Measurements from ENCODE around the gene KLHL13. TPM values are rescaled to one million over a fixed set of nuclear protein-coding genes. Genes with fewer than 3 reads are reported as not detected.

The KLHL13 gene
- total and polyA plus RNA-seq, 2 of the 8 experiments (the other 6 are each of a cell fraction or from before 2014, with no cell fraction given), result 6.4 to 12.8 TPM

GRCh38 chrX:118153270-118153669 is 36.7 kb upstream of the KLHL13 start (continued):
- TF ChIP-seq SUZ12 (IDR thresholded peaks at IDR 0.05; ENCODE audit: low read length) (no peak), TCF12 (IDR thresholded peaks at IDR 0.05; ENCODE audit: low read depth, low read length) (no peak)
- TF ChIP-seq, protein P1, sequence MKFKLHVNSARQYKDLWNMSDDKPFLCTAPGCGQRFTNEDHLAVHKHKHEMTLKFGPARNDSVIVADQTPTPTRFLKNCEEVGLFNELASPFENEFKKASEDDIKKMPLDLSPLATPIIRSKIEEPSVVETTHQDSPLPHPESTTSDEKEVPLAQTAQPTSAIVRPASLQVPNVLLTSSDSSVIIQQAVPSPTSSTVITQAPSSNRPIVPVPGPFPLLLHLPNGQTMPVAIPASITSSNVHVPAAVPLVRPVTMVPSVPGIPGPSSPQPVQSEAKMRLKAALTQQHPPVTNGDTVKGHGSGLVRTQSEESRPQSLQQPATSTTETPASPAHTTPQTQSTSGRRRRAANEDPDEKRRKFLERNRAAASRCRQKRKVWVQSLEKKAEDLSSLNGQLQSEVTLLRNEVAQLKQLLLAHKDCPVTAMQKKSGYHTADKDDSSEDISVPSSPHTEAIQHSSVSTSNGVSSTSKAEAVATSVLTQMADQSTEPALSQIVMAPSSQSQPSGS (IDR thresholded peaks at IDR 0.05; ENCODE audit: low read length), result no peak

Measured in H1 (cell line).